Parathyroid adenoma (tissue), 2 donors: ENCODE data around the gene FCGBP.
"Not testable (repeated sequence)": the region's sequence is repeated elsewhere in the genome, so short reads cannot be mapped to it uniquely, and the experiment has no call there.

Experiments
- H2AFZ ChIP-seq: fragments of 300-600 bp; sonication (generic); one replicate; pipeline ENCODE4 v1.7.0; 2017; ENCODE audit warnings: antibody characterized with exemption, mild to moderate bottlenecking
- H3K27ac ChIP-seq: fragments of 300-600 bp; sonication (generic); one replicate; pipeline ENCODE4 v1.7.0; 2017
- H3K27me3 ChIP-seq: fragments of 300-600 bp; sonication (generic); one replicate; pipeline ENCODE4 v1.7.0; 2017; ENCODE audit warnings: low read length; ENCODE audit not compliant: control insufficient read depth, insufficient read depth
- H3K36me3 ChIP-seq: fragments of 300-600 bp; sonication (generic); one replicate; pipeline ENCODE4 v1.7.0; 2017; ENCODE audit warnings: low read length; ENCODE audit not compliant: control insufficient read depth, insufficient read depth
- H3K4me1 ChIP-seq: fragments of 300-600 bp; sonication (generic); one replicate; pipeline ENCODE4 v1.7.0; 2017; ENCODE audit warnings: control low read depth
- H3K4me2 ChIP-seq: fragments of 300-600 bp; sonication (generic); one replicate; pipeline ENCODE4 v1.7.0; 2017; ENCODE audit warnings: low read length
- H3K4me3 ChIP-seq: fragments of 300-600 bp; sonication (generic); one replicate; pipeline ENCODE4 v1.7.0; 2017; ENCODE audit warnings: low read depth, low read length
- H3K79me2 ChIP-seq: fragments of 300-600 bp; sonication (generic); one replicate; pipeline ENCODE4 v1.7.0; 2017; ENCODE audit warnings: control low read depth
- H3K9ac ChIP-seq: fragments of 300-600 bp; sonication (generic); one replicate; pipeline ENCODE4 v1.7.0; 2017; ENCODE audit warnings: mild to moderate bottlenecking
- H3K9me3 ChIP-seq: fragments of 300-600 bp; sonication (generic); one replicate; pipeline ENCODE4 v1.7.0; 2017; ENCODE audit warnings: low read length; ENCODE audit not compliant: control insufficient read depth
- TF ChIP-seq, protein P1 (sequence below): fragments of 300-600 bp; sonication (generic); IDR thresholded peaks from one replicate; pipeline ENCODE4 v1.7.0; 2017; ENCODE audit warnings: antibody characterized with exemption, mild to moderate bottlenecking
- donor health status: primary hyperparathyroidism.

Gene FCGBP

DNA sequence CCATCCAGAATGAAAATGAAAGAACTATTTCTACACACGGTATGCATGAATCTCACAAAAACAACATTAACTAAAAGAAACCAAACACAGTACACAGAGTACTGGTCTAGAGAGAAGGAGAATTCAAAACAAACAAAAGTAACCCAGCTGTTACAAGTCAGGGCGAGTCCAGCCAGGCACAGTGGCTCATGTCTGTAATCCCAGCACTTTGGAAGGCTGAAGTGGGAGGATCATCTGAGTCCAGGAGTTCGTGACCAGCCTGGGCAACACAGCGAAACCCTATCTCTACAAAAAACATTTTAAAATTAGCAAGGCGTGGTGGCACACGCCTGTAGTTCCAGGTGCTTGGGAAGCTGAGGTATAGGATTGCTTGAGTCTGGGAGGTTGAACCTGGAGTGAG lies 34.8 kb upstream of the FCGBP start:
- TF ChIP-seq, protein P1, sequence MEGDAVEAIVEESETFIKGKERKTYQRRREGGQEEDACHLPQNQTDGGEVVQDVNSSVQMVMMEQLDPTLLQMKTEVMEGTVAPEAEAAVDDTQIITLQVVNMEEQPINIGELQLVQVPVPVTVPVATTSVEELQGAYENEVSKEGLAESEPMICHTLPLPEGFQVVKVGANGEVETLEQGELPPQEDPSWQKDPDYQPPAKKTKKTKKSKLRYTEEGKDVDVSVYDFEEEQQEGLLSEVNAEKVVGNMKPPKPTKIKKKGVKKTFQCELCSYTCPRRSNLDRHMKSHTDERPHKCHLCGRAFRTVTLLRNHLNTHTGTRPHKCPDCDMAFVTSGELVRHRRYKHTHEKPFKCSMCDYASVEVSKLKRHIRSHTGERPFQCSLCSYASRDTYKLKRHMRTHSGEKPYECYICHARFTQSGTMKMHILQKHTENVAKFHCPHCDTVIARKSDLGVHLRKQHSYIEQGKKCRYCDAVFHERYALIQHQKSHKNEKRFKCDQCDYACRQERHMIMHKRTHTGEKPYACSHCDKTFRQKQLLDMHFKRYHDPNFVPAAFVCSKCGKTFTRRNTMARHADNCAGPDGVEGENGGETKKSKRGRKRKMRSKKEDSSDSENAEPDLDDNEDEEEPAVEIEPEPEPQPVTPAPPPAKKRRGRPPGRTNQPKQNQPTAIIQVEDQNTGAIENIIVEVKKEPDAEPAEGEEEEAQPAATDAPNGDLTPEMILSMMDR, result no peak
- H3K27me3 ChIP-seq, result no peaks in the 10 kb centered on the region
- no peak overlapping the region for H3K4me3 ChIP-seq
- no peaks in the 10 kb centered on the region for H3K36me3 ChIP-seq
- H3K79me2 ChIP-seq, result peaks cover 14% of the 10 kb centered on the region
- no peaks in the 10 kb centered on the region for H3K9me3 ChIP-seq
- H3K4me1 ChIP-seq, result peaks cover 7% of the 10 kb centered on the region
- no peak overlapping the region for H2AFZ ChIP-seq
- H3K9ac ChIP-seq, result no peak overlapping the region
- H3K4me2 ChIP-seq, result no peak overlapping the region
- H3K27ac ChIP-seq, result no peak overlapping the region

DNA sequence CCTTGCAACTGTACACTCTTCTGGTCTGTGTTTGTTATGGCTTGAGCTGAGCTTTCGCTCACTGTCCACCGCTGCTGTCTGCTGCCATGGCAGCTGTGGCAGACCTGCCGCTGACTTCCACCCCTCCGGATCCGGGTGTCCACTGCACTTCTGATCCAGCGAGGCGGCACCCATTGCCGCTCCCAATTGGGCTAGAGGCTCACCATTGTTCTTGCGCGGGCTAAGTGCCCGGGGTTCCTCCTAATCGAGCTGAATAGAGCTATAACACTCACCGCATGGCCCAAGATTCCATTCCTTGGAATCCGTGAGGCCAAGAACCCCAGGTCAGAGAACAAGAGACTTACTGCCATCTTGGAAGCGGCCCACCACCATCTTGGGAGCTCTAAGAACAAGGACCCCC lies 34.4 kb upstream of the FCGBP start:
- Histone ChIP-seq H3K4me2 (no peak overlapping the region), H3K4me3 (no peak overlapping the region), H3K9me3 (no peaks in the 10 kb centered on the region), H3K27me3 (no peaks in the 10 kb centered on the region), H2AFZ (no peak overlapping the region), H3K36me3 (no peaks in the 10 kb centered on the region), H3K9ac (no peak overlapping the region), H3K27ac (no peak overlapping the region), H3K79me2 (peaks cover 14% of the 10 kb centered on the region), H3K4me1 (peaks cover 7% of the 10 kb centered on the region)
- TF ChIP-seq, protein P1, result no peak

DNA sequence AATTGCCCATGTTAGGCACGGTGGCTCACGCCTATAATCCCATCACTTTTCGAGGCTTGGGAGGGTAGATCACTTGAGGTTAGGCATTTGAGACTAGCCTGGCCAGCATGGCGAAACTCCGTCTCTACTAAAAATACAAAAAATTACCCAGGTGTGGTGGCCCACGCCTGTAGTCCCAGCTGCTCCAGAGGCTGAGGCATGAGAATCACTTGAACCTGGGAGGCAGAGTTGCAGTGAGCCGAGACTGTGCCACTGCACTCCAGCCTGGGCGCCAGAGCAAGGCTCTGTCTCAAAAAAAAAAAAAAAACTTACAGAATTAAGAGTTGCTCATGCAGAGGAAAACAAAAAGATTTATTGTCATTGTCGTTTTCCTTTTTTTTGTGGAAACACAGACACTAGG lies 33.1 kb upstream of the FCGBP start:
- TF ChIP-seq, protein P1, result no peak
- Histone ChIP-seq H3K27me3 (no peaks in the 10 kb centered on the region), H2AFZ (no peak overlapping the region), H3K79me2 (peaks cover 12% of the 10 kb centered on the region), H3K9me3 (no peaks in the 10 kb centered on the region), H3K4me1 (peaks cover 7% of the 10 kb centered on the region), H3K4me2 (no peak overlapping the region), H3K27ac (no peak overlapping the region), H3K9ac (no peak overlapping the region), H3K4me3 (no peak overlapping the region), H3K36me3 (no peaks in the 10 kb centered on the region)

DNA sequence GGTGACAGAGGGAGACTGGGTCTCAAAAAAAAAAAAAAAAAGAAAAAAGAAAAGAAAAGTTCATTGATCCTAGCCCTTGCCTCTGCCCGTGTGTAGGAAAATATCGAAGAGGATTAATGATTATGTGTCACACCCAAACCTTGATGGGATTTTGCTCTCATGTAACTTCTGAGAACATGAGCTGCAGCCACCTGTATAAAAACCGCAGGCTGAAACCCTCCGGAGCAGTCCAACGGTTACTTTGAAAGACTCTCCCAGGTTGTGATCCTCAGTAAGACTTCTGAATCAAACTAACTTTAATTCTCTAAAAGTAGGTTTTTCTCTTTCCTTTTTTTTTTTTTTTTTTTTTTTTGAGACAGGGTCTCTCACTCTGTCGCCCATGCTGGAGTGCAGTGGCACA lies 32.2 kb upstream of the FCGBP start:
- Histone ChIP-seq H3K27me3 (no peaks in the 10 kb centered on the region), H3K9ac (no peak overlapping the region), H2AFZ (no peak overlapping the region), H3K4me3 (no peak overlapping the region), H3K27ac (no peak overlapping the region), H3K4me1 (peaks cover 4% of the 10 kb centered on the region), H3K9me3 (no peaks in the 10 kb centered on the region), H3K4me2 (no peak overlapping the region), H3K36me3 (no peaks in the 10 kb centered on the region), H3K79me2 (peaks cover 6% of the 10 kb centered on the region)
- TF ChIP-seq, protein P1, result no peak

DNA sequence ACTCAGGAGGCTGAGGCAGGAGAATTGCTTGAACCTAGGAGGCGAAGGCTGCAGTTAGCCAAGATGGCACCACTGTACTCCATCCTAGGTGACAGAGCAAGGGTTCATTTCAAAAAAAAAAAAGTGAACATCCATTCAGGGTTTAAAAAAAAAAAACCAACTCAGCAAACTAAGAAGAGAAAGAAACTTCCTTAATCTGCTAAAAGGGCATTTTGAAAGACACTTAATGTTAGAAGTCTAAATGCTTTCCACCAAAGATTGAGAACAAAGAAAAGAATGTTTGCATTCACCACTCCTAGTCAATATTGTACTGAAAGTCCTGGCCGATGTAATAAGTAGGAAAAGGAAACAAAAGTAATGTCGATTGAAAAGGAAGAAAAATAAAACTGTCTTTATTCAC lies 29.5 kb upstream of the FCGBP start:
- TF ChIP-seq, protein P1, result no peak
- Histone ChIP-seq H2AFZ (no peak overlapping the region), H3K27ac (no peak overlapping the region), H3K79me2 (no peaks in the 10 kb centered on the region), H3K4me2 (no peak overlapping the region), H3K9ac (no peak overlapping the region), H3K9me3 (no peaks in the 10 kb centered on the region), H3K4me1 (no peaks in the 10 kb centered on the region), H3K36me3 (no peaks in the 10 kb centered on the region), H3K4me3 (no peak overlapping the region), H3K27me3 (no peaks in the 10 kb centered on the region)

DNA sequence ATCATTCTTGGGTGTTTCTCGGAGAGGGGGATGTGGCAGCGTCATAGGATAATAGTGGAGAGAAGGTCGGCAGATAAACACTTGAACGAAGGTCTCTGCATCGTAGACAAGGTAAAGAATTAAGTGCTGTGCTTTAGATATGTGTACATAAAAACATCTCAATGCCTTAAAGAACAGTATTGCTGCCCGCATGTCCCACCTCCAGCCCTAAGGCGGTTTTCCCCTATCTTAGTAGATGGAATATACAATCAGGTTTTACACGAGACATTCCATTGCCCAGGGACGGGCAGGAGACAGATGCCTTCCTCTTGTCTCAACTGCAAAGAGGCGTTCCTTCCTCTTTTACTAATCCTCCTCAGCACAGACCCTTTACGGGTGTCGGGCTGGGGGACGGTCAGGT lies 25.0 kb upstream of the FCGBP start:
- H3K4me2 ChIP-seq, H3K9me3 ChIP-seq, H2AFZ ChIP-seq, H3K79me2 ChIP-seq, H3K27me3 ChIP-seq, H3K4me1 ChIP-seq, H3K27ac ChIP-seq, H3K4me3 ChIP-seq, H3K9ac ChIP-seq, H3K36me3 ChIP-seq: not testable (repeated sequence)

DNA sequence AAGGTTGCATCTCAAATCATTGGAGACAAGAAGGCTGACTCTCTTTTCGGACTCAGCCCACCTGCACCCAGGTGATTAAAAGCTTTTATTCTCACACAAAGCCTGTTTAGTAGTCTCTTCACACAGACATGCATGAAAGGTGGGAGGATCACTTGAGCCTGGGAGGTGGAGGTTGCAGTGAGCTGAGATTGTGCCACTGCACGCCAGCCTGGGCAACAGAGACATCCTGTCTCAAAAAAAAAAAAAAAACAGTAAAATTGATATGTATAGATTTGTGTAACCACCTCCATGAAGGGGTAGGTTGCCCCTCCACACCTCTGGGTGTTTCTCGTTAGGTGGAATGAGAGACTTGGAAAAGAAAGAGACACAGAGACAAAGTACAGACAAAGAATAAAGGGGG lies 24.5 kb upstream of the FCGBP start:
- H3K27ac ChIP-seq, result not testable (repeated sequence)

More for the DNA sequence above, 24.5 kb upstream of the FCGBP start:
- not testable (repeated sequence) for H3K4me1 ChIP-seq, H3K79me2 ChIP-seq, H3K27me3 ChIP-seq, H3K4me3 ChIP-seq, H3K9ac ChIP-seq, H3K4me2 ChIP-seq, H3K36me3 ChIP-seq, H2AFZ ChIP-seq, H3K9me3 ChIP-seq
